Endometrial microvascular endothelial cells (primary cell): Measurements from ENCODE around the gene AKR1C4. TPM values are rescaled to one million over a fixed set of nuclear protein-coding genes. Genes with fewer than 3 reads are reported as not detected.

ENCODE experiments used
- in situ Hi-C: cut with HindIII; loops from 2 replicates; pipeline ENCODE4 v1.10.0; 2017; ENCODE audit warnings: low sequenced_read_pairs, low pct_unique_long_range_greater_than_20kb; ENCODE audit errors: inconsistent ontology term
- total RNA-seq: library from RNA; depleted of rRNA; stranded (reverse); fragments of >200 nt; gene quantifications from one replicate; pipeline ENCODE4 v1.2.3, GENCODE V29; 2015; ENCODE audit errors: inconsistent ontology term

Gene AKR1C4
- total RNA-seq, 1 donor from 2014 or later: not detected

GRCh38 chr10:5259132-5259951, 62.7 kb downstream of the AKR1C4 start:
- in situ Hi-C loops: no loop called here

DNA sequence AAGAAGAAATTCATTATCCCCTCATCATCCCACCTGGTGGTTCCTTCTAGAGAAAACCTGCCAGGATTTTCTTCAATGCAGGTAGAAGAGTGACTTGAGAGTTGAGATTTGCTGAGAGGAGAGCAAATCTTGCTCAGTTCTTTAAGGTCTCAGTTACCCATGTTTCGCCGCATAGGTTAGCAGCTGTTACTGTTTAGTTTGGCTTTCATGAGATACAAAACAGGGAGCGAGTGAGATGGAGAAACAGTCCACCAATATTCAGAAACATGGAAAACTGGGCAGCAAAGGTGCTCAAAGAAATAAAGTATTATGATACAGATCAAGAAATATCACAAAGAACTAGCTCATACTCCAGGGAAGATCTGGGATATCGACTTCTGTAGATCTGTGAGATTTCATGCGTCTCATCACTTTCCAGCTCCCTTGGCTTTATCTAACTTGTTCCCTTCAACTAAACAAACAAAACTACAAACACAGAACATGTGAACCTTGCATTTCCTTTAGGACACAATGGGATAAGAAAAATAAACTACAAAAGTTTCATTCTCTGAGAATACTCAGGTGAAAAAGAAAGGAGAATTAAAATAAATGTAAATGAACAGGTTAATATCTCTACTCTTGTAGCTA, 63.4 kb downstream of the AKR1C4 start:
- in situ Hi-C loops: no loop called here

GRCh38 chr10:5260828-5261227, 64.2 kb downstream of the AKR1C4 start:
- in situ Hi-C loops: no loop called here

DNA sequence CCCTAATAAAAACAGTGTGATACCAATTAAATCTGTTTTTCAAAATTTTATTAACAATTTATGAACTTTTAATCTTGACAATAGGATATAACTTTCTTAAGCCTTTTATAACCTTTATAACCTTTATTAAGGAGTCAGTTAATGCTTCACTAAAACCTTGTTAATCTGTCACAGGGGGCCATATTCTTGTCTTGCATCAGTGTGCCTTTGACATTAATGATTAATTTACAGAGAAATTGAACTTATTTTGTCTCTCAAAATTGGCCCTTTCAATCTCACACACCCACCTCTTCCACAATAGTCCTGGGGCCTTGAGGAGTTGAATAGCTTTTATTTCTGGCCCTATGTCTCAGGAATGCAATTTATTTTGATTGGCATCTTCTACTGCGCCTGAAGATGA, 68.5 kb downstream of the AKR1C4 start:
- in situ Hi-C loops: no loop called here

DNA sequence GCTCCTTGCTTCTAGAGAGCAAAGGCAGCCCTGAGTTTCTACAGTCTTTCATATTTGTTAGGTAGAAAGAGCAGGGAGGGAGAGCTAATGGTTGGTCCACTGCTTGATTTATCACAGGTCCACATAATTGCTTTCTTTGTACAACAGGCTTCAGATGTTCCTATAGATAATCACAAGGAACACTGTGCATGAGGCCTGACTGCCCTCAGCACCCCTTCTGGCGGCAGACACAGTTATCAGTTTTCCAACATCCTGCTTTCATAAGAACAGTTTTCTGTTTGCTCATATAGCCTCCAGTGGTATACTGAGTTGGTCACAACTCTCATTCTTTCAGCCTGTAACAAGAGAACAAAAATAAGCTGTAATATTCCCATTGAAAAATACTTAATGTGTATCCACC, 69.7 kb downstream of the AKR1C4 start:
- in situ Hi-C loops: no loop called here

DNA sequence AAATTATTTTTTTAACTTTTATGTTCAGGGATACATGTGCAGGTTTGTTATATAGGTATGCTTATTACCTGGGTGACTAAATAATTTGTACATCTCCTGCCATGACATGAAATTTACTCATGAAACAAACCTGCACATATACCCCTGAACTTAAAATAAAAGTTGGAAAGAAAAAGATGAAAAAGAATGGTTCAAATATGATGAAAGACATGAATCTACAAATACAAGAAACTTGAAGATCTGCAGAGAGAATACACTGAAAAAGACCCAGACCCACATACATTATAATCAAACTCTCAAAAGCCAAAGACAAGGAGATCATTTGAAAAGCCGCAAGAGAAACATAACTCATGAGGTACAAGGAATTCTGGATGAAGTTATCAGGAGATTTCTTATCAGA, 70.2 kb downstream of the AKR1C4 start:
- in situ Hi-C loops: no loop called here

- in situ Hi-C loops: no loop called here
These were observed 71.6 kb downstream of the AKR1C4 start for GRCh38 chr10:5268234-5268633.

Other genes starting within 250 kb of the AKR1C4 start
- under 0.01 TPM for gene AKR1C1, start 233.4 kb upstream of the AKR1C4 start, total RNA-seq
- gene AKR1C2, start 193.0 kb upstream of the AKR1C4 start, total RNA-seq: not detected
- gene AKR1C3, start 102.4 kb upstream of the AKR1C4 start, total RNA-seq: 0.37 TPM
- not detected for gene AKR1C8, start 11.7 kb upstream of the AKR1C4 start, total RNA-seq
- not detected for gene UCN3, start 168.1 kb downstream of the AKR1C4 start, total RNA-seq
- gene TUBAL3, start 208.0 kb downstream of the AKR1C4 start, total RNA-seq: 0.84 TPM
- gene NET1, start 215.7 kb downstream of the AKR1C4 start, total RNA-seq: 41.0 TPM